ENCODE measurements around the gene MRPS24. TPM values are rescaled to one million over a fixed set of nuclear protein-coding genes. Genes with fewer than 3 reads are reported as not detected.

Gene MRPS24
- total RNA-seq, 1 experiment from 2014 or later: 224 TPM

DNA sequence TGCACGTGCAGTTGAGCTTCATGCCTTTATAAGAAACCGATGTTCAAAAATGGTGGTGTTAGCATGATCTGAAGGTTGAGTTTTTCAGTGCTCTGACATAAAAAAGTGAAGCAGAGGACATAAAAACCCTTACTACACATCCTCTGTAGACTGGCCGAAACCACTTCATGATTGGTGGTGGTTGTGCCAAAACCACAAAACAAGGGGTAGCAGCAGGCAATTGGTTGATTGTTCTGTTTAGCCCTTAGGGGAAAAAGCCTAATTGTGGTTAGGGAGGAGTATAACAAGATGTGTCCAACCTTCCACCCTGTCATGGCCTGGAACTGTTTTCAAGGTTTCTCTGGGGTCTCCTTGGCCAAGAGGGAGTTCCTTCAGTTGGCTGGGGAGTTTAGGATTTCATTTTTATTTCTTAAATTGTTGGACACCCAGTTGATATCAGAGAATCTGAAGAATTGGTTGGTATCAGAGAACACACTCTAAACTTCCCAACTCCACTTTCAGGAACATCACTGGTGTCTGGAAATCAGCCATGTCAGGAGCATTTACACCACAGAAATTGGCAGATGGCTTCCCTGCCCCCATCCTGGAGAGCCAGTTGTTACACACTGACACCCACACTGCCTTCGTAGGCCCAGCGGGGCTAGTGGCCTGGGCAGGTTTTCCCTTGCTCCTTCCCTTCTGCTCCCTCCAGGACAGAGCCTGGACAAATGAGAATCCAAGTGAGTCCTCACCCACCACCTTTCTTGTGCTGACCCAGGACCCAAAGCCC is 18.8 kb downstream of the MRPS24 start:
- CTCF ChIA-PET: no interaction called here
- TF ChIP-seq, protein P1, sequence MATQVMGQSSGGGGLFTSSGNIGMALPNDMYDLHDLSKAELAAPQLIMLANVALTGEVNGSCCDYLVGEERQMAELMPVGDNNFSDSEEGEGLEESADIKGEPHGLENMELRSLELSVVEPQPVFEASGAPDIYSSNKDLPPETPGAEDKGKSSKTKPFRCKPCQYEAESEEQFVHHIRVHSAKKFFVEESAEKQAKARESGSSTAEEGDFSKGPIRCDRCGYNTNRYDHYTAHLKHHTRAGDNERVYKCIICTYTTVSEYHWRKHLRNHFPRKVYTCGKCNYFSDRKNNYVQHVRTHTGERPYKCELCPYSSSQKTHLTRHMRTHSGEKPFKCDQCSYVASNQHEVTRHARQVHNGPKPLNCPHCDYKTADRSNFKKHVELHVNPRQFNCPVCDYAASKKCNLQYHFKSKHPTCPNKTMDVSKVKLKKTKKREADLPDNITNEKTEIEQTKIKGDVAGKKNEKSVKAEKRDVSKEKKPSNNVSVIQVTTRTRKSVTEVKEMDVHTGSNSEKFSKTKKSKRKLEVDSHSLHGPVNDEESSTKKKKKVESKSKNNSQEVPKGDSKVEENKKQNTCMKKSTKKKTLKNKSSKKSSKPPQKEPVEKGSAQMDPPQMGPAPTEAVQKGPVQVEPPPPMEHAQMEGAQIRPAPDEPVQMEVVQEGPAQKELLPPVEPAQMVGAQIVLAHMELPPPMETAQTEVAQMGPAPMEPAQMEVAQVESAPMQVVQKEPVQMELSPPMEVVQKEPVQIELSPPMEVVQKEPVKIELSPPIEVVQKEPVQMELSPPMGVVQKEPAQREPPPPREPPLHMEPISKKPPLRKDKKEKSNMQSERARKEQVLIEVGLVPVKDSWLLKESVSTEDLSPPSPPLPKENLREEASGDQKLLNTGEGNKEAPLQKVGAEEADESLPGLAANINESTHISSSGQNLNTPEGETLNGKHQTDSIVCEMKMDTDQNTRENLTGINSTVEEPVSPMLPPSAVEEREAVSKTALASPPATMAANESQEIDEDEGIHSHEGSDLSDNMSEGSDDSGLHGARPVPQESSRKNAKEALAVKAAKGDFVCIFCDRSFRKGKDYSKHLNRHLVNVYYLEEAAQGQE (IDR thresholded peaks at IDR 0.05; ENCODE audit: insufficient read depth in 1 of 2, low read depth in 2 of 2, low read length in 1 of 2): no peak
- TF ChIP-seq CTCF (IDR thresholded peaks at IDR 0.05): no peak
- TF ChIP-seq POLR2AphosphoS5 (IDR thresholded peaks at IDR 0.05; ENCODE audit: low read depth, low read length): no peak
- no peak for TF ChIP-seq TCF7L2 (IDR thresholded peaks at IDR 0.05; ENCODE audit: low read depth, low read length)
- Histone ChIP-seq H3K27me3 (ENCODE audit: control insufficient read depth, insufficient read depth, low read length) (no peaks in the 10 kb centered on the region), H3K27ac (ENCODE audit: low read length) (no peak overlapping the region), H3K9me3 (ENCODE audit: control insufficient read depth, insufficient read depth, low read depth, low read length) (no peaks in the 10 kb centered on the region), H3K4me3 (ENCODE audit: low read depth in 2 of 2, low read length in 2 of 2) (no peak overlapping the region), H3K36me3 (ENCODE audit: control insufficient read depth, insufficient read depth, low read length) (no peaks in the 10 kb centered on the region), H3K4me1 (ENCODE audit: control insufficient read depth, insufficient read depth, low read length) (no peaks in the 10 kb centered on the region)
- DNase-seq (ENCODE audit: low read depth, low spot score): no peak
- BruUV-seq (replicated peaks): no TSS peak
- intact Hi-C loops (cut with micrococcal nuclease; ENCODE audit: unreplicated experiment): no loop called here
- POLR2A ChIA-PET: no interaction called here
- in situ Hi-C loops (cut with HindIII; ENCODE audit: low pct_unique_long_range_greater_than_20kb, low sequenced_read_pairs): no loop called here
- ATAC-seq: no peak

- no peaks in the 10 kb centered on the region for H3K27me3 ChIP-seq (ENCODE audit: control insufficient read depth, insufficient read depth, low read length)
- POLR2A ChIA-PET: no interaction called here
- no TSS peak for BruUV-seq (replicated peaks)
These were observed 20.3 kb downstream of the MRPS24 start for GRCh38 chr7:43849047-43849446.

More at GRCh38 chr7:43849047-43849446, 20.3 kb downstream of the MRPS24 start:
- H3K27ac ChIP-seq (ENCODE audit: low read length): no peak overlapping the region
- no peak for DNase-seq (ENCODE audit: low read depth, low spot score)
- H3K4me3 ChIP-seq (ENCODE audit: low read depth in 2 of 2, low read length in 2 of 2): no peak overlapping the region
- no peak for TF ChIP-seq POLR2AphosphoS5 (IDR thresholded peaks at IDR 0.05; ENCODE audit: low read depth, low read length)
- TF ChIP-seq, protein P1 (IDR thresholded peaks at IDR 0.05; ENCODE audit: insufficient read depth in 1 of 2, low read depth in 2 of 2, low read length in 1 of 2): no peak
- no peak for TF ChIP-seq SIN3A (IDR thresholded peaks at IDR 0.05; ENCODE audit: borderline replicate concordance, insufficient read depth, low read depth, low read length)
- no peak for TF ChIP-seq CTCF (IDR thresholded peaks at IDR 0.05)
- TF ChIP-seq TCF7L2 (IDR thresholded peaks at IDR 0.05; ENCODE audit: low read depth, low read length): no peak
- H3K36me3 ChIP-seq (ENCODE audit: control insufficient read depth, insufficient read depth, low read length): no peaks in the 10 kb centered on the region
- H3K4me1 ChIP-seq (ENCODE audit: control insufficient read depth, insufficient read depth, low read length): no peaks in the 10 kb centered on the region
- in situ Hi-C loops (cut with HindIII; ENCODE audit: low pct_unique_long_range_greater_than_20kb, low sequenced_read_pairs): no loop called here
- intact Hi-C loops (cut with micrococcal nuclease; ENCODE audit: unreplicated experiment): no loop called here
- ATAC-seq: no peak
- H3K9me3 ChIP-seq (ENCODE audit: control insufficient read depth, insufficient read depth, low read depth, low read length): no peaks in the 10 kb centered on the region
- CTCF ChIA-PET: interaction anchor here (0.7 to 1.0 kb wide), 2 partner anchors 139 to 266 kb away, joined by 3 read pairs; partner anchors contain the start of gene STK17A
